A673 (cell line): ENCODE measurements around the gene TBC1D22A. TPM values are rescaled to one million over a fixed set of nuclear protein-coding genes. Genes with fewer than 3 reads are reported as not detected.

ENCODE experiments used
- BruUV-seq: library from RNA; stranded (reverse); fragments of 400-500 nt; replicated peaks from 2 replicates; lab custom pipeline; 2021; lab: Mats Ljungman, UMichigan
- CTCF ChIA-PET: fragments of 300-600 bp; sonication (Branson Sonifier 250); formaldehyde crosslinking; loops from one replicate; lab custom pipeline; 2022; ENCODE audit warnings: antibody characterized with exemption; lab: Charles Lee
- POLR2A ChIA-PET: fragments of 300-600 bp; sonication (Branson Sonifier 250); formaldehyde crosslinking; loops from one replicate; lab custom pipeline; 2022; ENCODE audit warnings: antibody characterized with exemption; ENCODE audit not compliant: low non-redundant PET; lab: Charles Lee
- DNase-seq: peaks from one replicate; pipeline ENCODE4 v3.0.0-alpha.2; 2015; ENCODE audit warnings: low spot score
- H3K27ac ChIP-seq: fragments of 200-600 bp; sonication (generic); 2 replicates; pipeline ENCODE4 v1.5.1; 2016; ENCODE audit warnings: mixed run types, low read depth, mild to moderate bottlenecking, mixed read lengths, antibody characterized with exemption, low read length; ENCODE audit not compliant: poor library complexity, severe bottlenecking
- H3K27me3 ChIP-seq: fragments of 200-600 bp; sonication (generic); replicated peaks from 2 replicates; pipeline ENCODE4 v1.6.1; 2017; ENCODE audit warnings: mixed run types, low read depth, mild to moderate bottlenecking, mixed read lengths, antibody characterized with exemption, low read length; ENCODE audit not compliant: insufficient read depth, poor library complexity
- H3K36me3 ChIP-seq: fragments of 200-600 bp; sonication (generic); 2 replicates; pipeline ENCODE4 v1.6.1; 2016; ENCODE audit warnings: mixed run types, mild to moderate bottlenecking, mixed read lengths, antibody characterized with exemption, low read length; ENCODE audit not compliant: insufficient read depth, poor library complexity, severe bottlenecking
- H3K4me1 ChIP-seq: fragments of 200-600 bp; sonication (generic); 2 replicates; pipeline ENCODE4 v1.6.1; 2017; ENCODE audit warnings: mixed run types, mild to moderate bottlenecking, mixed read lengths, antibody characterized with exemption, low read length; ENCODE audit not compliant: insufficient read depth, poor library complexity, severe bottlenecking
- H3K4me3 ChIP-seq: fragments of 200-600 bp; sonication (generic); 2 replicates; pipeline ENCODE4 v1.5.1; 2016; ENCODE audit warnings: low read depth, mixed run types, mild to moderate bottlenecking, mixed read lengths, low read length; ENCODE audit not compliant: poor library complexity, severe bottlenecking
- H3K9me3 ChIP-seq: fragments of 200-600 bp; sonication (generic); 2 replicates; pipeline ENCODE4 v1.6.1; 2016; ENCODE audit warnings: mixed run types, low read depth, mild to moderate bottlenecking, mixed read lengths, antibody characterized with exemption, low read length; ENCODE audit not compliant: poor library complexity, severe bottlenecking
- EZH2 ChIP-seq: fragments of 200-600 bp; sonication (generic); IDR thresholded peaks from 2 replicates; pipeline ENCODE4 v1.6.1; 2017; ENCODE audit warnings: borderline replicate concordance, low read depth, mild to moderate bottlenecking, mixed read lengths, antibody characterized with exemption, low read length; ENCODE audit not compliant: poor library complexity, severe bottlenecking
- intact Hi-C: fragments of 100-400 bp; cut with micrococcal nuclease; formaldehyde crosslinking; loops from one replicate; pipeline ENCODE4 v1.10.0; 2022; ENCODE audit not compliant: unreplicated experiment
- total RNA-seq: library from RNA; stranded (reverse); gene quantifications from 2 replicates; pipeline ENCODE4 v1.2.3, GENCODE V29; 2021
- TF ChIP-seq, protein P1 (sequence below): fragments of 300-800, 200-600 bp; sonication (generic); conservative IDR thresholded peaks from 2 replicates; pipeline ENCODE4 v1.5.1; 2017; ENCODE audit warnings: low read depth, mild to moderate bottlenecking, antibody characterized with exemption, low read length, moderate library complexity, mixed read lengths

The TBC1D22A gene
- total RNA-seq, 1 experiment from 2014 or later, result 22.5 TPM

DNA sequence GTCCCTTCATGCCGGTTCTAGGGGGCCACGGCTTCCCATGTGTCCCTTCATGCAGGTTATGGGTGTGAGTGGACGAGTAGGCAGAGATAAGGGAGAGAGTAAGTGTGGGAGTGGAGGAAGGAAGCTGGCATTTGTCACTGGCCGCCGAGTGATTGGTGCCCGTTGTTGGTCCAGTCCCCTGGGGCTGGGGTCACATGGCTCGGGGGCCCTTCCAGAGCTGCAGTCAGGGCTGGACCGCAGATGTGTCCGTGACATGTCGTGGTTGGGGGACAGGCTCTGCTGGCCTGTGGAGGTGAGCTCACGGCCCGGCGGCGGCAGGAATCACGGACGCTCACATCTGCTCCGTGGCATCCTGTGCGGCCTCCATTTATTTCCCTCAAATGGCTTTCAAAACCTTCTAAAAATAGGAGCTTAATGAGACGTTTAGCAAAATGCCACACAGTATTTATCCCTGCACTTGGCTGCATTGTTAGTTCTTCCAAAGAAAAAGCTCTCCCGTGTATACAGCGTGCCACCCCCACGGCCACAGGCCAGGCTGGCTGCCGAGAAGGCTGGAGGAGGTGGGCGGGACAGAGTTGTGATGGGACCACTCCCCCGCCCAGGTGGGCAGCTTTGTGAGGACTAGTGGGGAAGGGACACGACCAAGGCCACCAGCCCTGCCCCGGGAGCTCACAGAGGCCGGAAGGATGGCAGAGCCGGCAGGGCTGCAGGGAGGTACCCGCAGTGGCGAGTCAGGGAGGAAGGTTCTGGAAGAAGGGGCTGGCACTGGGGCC lies 386.7 kb downstream of the TBC1D22A start:
- no peaks in the 10 kb centered on the region for H3K27me3 ChIP-seq
- intact Hi-C loops, result no loop called here
- no peak overlapping the region for H3K27ac ChIP-seq
- ChIA-PET CTCF (no interaction called here), POLR2A (no interaction called here)
- no peaks in the 10 kb centered on the region for H3K4me1 ChIP-seq
- no peaks in the 10 kb centered on the region for H3K9me3 ChIP-seq
- TF ChIP-seq, protein P1, sequence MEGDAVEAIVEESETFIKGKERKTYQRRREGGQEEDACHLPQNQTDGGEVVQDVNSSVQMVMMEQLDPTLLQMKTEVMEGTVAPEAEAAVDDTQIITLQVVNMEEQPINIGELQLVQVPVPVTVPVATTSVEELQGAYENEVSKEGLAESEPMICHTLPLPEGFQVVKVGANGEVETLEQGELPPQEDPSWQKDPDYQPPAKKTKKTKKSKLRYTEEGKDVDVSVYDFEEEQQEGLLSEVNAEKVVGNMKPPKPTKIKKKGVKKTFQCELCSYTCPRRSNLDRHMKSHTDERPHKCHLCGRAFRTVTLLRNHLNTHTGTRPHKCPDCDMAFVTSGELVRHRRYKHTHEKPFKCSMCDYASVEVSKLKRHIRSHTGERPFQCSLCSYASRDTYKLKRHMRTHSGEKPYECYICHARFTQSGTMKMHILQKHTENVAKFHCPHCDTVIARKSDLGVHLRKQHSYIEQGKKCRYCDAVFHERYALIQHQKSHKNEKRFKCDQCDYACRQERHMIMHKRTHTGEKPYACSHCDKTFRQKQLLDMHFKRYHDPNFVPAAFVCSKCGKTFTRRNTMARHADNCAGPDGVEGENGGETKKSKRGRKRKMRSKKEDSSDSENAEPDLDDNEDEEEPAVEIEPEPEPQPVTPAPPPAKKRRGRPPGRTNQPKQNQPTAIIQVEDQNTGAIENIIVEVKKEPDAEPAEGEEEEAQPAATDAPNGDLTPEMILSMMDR, result no peak
- no peak for TF ChIP-seq EZH2
- no peaks in the 10 kb centered on the region for H3K36me3 ChIP-seq
- no peak for DNase-seq
- BruUV-seq, result no TSS peak
- no peak overlapping the region for H3K4me3 ChIP-seq

DNA sequence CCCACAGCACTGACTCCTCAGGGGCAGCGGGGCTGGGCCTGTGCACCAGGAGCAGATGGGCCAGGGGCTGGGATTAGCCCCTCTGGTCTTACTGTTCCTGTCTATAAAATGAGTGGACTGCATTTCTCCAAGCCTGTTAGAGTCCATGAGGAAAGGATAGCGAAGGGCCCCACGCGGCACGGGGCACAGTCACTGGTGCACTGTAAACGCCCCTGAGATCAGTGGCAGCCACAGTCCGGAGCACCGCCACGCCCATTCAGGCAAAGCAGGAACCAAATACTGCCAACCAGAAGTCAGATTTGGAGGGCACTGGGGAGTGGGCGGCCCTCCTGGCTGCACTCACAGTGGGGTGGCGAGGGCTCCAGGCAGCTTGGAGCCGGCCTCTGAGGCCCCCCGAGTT lies 387.5 kb downstream of the TBC1D22A start:
- BruUV-seq, result no TSS peak
- TF ChIP-seq, protein P1, result no peak
- TF ChIP-seq EZH2, result no peak
- Histone ChIP-seq H3K27me3 (no peaks in the 10 kb centered on the region), H3K4me1 (no peaks in the 10 kb centered on the region), H3K9me3 (no peaks in the 10 kb centered on the region), H3K27ac (no peak overlapping the region), H3K4me3 (no peak overlapping the region), H3K36me3 (no peaks in the 10 kb centered on the region)
- ChIA-PET POLR2A (no interaction called here), CTCF (no interaction called here)
- no peak for DNase-seq
- intact Hi-C loops, result no loop called here

DNA sequence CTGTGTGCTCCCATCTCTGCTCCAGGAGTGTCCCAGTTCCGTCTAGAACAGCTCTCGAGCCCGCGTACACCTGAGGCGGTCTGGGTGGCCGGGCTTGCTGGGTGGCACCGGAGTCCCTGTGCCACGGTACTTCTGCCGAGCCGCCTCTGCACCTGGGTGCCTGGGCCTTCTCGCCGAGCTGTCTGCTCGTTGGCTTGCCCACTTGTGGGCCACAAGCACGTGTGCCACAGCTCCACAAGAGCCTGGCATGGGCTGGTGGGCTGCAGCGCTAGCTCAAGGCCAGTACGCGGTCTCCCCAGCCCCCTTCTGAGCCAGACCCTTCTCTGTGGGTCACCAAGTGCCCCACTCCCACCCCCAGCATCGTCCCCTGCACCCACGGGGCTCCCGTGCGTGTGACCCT lies 388.0 kb downstream of the TBC1D22A start:
- no peaks in the 10 kb centered on the region for H3K9me3 ChIP-seq
- TF ChIP-seq, protein P1, result no peak
- TF ChIP-seq EZH2, result no peak
- no peaks in the 10 kb centered on the region for H3K36me3 ChIP-seq
- ChIA-PET POLR2A (no interaction called here), CTCF (no interaction called here)
- intact Hi-C loops, result no loop called here
- no TSS peak for BruUV-seq
- H3K4me3 ChIP-seq, result no peak overlapping the region
- no peak overlapping the region for H3K27ac ChIP-seq
- H3K27me3 ChIP-seq, result no peaks in the 10 kb centered on the region
- DNase-seq, result no peak
- H3K4me1 ChIP-seq, result no peaks in the 10 kb centered on the region
